H1 (cell line): Measurements from ENCODE around the gene MAP1LC3A. TPM values are rescaled to one million over a fixed set of nuclear protein-coding genes. Genes with fewer than 3 reads are reported as not detected.

ENCODE experiments used
- CHD1 ChIP-seq: IDR thresholded peaks from 2 replicates; pipeline ENCODE4 v1.6.1; 2012; ENCODE audit warnings: low read depth, low read length, improper control_type of control experiment
- CTCF ChIP-seq, 3 experiments: IDR thresholded peaks; 1 replicate in 2 of 3; 2 replicates in 1 of 3; pipeline versions ENCODE4 v1.5.1 to v1.6.1; 2011; ENCODE audit warnings: low read length in 3 of 3, mild to moderate bottlenecking in 3 of 3, inconsistent platforms in 2 of 3, low read depth in 1 of 3, moderate library complexity in 1 of 3; ENCODE audit not compliant: insufficient read depth in 1 of 3; ENCODE audit errors: control extremely low read depth in 1 of 3
- JUND ChIP-seq: IDR thresholded peaks from 2 replicates; pipeline ENCODE4 v1.6.1; 2011; ENCODE audit warnings: mild to moderate bottlenecking, improper control_type of control experiment, low read length
- SIRT6 ChIP-seq: IDR thresholded peaks from one replicate; pipeline ENCODE4 v1.7.1; 2012; ENCODE audit warnings: low read length, inconsistent platforms
- polyA plus RNA-seq, 7 experiments: library from polyadenylated mRNA; depleted of rRNA in 3 of 7; stranded (reverse) in 5 of 7; unstranded in 2 of 7; fragments of >200 nt in 5 of 7; fragments of 200-250 nt in 2 of 7; gene quantifications; 1 replicate in 5 of 7; 2 replicates in 1 of 7; 4 replicates in 1 of 7; pipeline versions ENCODE4 v1.2.1 to v1.2.3, GENCODE V29; 2011 to 2013; ENCODE audit warnings: missing spikeins in 2 of 7, mixed read lengths in 2 of 7
- total RNA-seq: library from RNA; stranded (reverse); fragmentation: NEBNext Ultra II Directional; extraction: Animal tissue kit (Norgen Biotek cat#: 25700); gene quantifications from 2 replicates; pipeline ENCODE4 v1.2.1, GENCODE V29; 2021

Gene MAP1LC3A
- total and polyA plus RNA-seq, 2 of the 8 experiments (the other 6 are each of a cell fraction or from before 2014, with no cell fraction given): 5.0 to 6.1 TPM

- TF ChIP-seq CHD1 (no peak), SIRT6 (no peak), JUND (no peak), CTCF (IDR thresholded peaks at IDR 0.05; ENCODE audit: control extremely low read depth in 1 of 3, insufficient read depth in 1 of 3, low read depth in 1 of 3, low read length in 3 of 3) (no peak)
Measured at GRCh38 chr20:34561661-34562060, 3.1 kb downstream of the MAP1LC3A start (continued).
